Adipocyte (in vitro differentiated cells): ENCODE measurements around the gene ATF5.
A peak's percentile ranks its signal among the peaks of the same experiment; 100 is the strongest.

ENCODE experiments used
- DNase-seq: peaks from one replicate; pipeline ENCODE4 v3.0.0-alpha.2; 2015; ENCODE audit warnings: low read depth
- H3K27me3 ChIP-seq: replicated peaks from 2 replicates; pipeline ENCODE4 v1.7.0; 2013; ENCODE audit warnings: mild to moderate bottlenecking, low read length, moderate library complexity; ENCODE audit not compliant: control insufficient read depth, insufficient read depth
- H3K36me3 ChIP-seq: 2 replicates; pipeline ENCODE4 v1.7.0; 2013; ENCODE audit warnings: low read length, mild to moderate bottlenecking, moderate library complexity; ENCODE audit not compliant: control insufficient read depth, insufficient read depth, severe bottlenecking
- H3K4me1 ChIP-seq: 2 replicates; pipeline ENCODE4 v1.7.0; 2013; ENCODE audit warnings: mild to moderate bottlenecking, low read length, moderate library complexity; ENCODE audit not compliant: control insufficient read depth, insufficient read depth
- H3K4me3 ChIP-seq: 2 replicates; pipeline ENCODE4 v1.7.0; 2013; ENCODE audit warnings: mild to moderate bottlenecking, low read length, moderate library complexity
- H3K9ac ChIP-seq: 2 replicates; pipeline ENCODE4 v1.7.0; 2013; ENCODE audit warnings: mild to moderate bottlenecking, low read length, moderate library complexity
- H3K9me3 ChIP-seq: 2 replicates; pipeline ENCODE4 v1.7.0; 2013; ENCODE audit warnings: mild to moderate bottlenecking, low read length, moderate library complexity; ENCODE audit not compliant: control insufficient read depth

ATF5 gene

GRCh38 chr19:49925486-49925885 lies 3.5 kb upstream of the ATF5 start:
- Histone ChIP-seq H3K4me1 (peaks cover 37% of the 10 kb centered on the region), H3K27me3 (no peaks in the 10 kb centered on the region), H3K9ac (no peak overlapping the region), H3K4me3 (no peak overlapping the region), H3K9me3 (no peaks in the 10 kb centered on the region), H3K36me3 (peaks cover 8% of the 10 kb centered on the region)
- DNase-seq: no peak

DNA sequence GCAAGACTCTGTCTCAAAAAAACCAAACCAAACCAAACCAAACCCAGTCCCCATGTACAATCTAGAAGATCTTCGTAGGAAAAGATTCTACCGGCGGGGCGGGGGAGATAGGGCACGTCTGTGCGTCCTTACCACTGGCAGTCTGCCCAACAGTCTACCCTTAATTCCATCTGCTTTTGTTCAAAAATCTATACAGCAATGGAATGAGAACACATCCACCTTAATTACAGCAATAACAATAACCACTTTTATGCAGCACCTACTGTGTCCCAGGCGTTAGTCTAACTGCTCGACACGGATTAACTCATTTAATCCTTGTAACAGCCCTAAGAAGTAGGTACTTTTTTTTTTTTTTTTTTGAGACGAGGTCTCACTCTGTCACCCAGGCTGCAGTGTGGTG lies 2.5 kb upstream of the ATF5 start:
- H3K27me3 ChIP-seq: no peaks in the 10 kb centered on the region
- no peaks in the 10 kb centered on the region for H3K9me3 ChIP-seq
- H3K4me1 ChIP-seq: peaks cover 39% of the 10 kb centered on the region
- H3K9ac ChIP-seq: no peak overlapping the region
- H3K36me3 ChIP-seq: peaks cover 14% of the 10 kb centered on the region
- H3K4me3 ChIP-seq: no peak overlapping the region
- DNase-seq: no peak

DNA sequence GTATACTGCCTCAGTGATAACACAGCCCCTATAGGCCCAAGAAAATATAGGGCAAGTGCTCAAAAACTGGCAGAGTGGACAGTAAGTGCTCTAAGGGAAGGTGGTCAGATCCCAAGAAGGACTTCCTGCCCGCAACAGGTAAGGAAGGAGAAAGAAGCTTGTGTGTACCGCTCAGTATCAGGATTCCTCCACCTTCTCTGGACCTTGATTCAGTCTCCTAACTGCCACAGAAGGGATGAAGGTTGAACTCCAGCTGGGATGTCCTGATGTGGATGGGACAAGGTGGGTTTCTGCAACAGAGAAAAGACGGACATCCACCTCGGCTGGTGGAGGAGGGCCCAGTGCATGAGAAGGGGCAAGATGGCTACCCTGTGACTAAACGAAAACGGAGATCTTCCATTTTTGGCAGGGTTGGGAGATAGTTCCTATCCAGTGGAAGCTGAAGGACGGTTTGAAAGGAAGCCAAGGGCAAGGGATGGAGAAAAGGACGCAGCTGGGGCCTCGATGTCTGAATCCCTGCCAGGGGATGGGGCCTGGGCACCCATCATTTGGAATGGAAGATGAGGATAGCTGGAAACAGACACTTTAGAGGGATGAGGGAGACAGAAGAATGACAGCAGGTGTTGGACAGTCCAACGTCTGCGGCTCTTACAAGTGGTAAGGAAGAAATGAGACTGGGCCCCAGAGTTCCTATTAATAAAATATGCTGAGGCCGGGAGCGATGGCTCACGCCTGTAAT lies 1.3 kb upstream of the ATF5 start:
- peaks cover 23% of the 10 kb centered on the region for H3K36me3 ChIP-seq
- H3K4me1 ChIP-seq: peaks cover 27% of the 10 kb centered on the region
- H3K4me3 ChIP-seq: peak overlapping the region; percentile 29
- H3K27me3 ChIP-seq: no peaks in the 10 kb centered on the region
- H3K9ac ChIP-seq: peak overlapping the region; percentile 17
- no peak for DNase-seq
- H3K9me3 ChIP-seq: no peaks in the 10 kb centered on the region

DNA sequence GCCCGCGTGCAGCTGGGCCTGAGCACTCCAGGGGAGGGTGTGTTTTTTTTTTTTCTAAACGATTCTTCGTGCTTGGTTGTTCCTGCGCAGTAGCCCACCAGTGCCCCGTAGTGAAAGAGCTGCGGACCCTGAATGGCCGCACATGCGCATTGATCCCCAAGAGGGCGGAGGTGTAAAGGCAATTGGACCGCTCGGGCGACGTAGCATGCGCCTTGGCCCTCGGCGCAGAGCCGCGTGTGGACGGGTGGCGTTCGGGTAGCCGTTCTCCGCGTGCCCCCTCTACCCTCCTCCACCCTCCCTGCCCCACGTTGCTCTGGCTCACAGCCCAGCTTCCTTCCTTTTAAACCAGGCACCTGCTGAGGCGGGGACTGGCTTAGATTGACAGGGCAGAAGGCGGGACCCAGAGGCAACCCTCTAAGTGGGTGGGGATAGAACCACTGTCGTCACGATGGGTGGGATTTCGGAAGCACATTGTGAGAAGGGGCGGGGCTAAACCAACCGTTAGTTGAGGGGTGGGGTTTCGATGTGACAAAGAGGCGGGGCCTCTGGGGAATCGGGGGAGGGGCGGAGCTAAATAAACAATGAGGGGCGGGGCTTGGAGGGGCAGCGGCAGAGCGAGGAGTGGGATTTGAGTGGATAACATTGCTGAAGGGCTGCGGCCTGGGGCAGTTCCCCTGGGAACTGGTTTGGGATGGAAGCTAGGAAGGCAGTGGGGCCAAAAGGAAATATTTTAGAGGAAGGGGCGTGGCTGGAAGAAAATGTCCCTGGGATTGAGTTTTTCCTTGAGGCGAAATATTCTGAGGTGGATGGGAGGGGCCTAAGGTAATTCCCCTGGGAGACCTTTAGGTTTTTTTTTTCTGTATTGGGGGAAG lies 842 bp downstream of the ATF5 start:
- peak overlapping the region; percentile 97 for H3K4me3 ChIP-seq
- H3K9ac ChIP-seq: peak overlapping the region; percentile 93
- H3K9me3 ChIP-seq: no peaks in the 10 kb centered on the region
- DNase-seq: peak; percentile 98
- H3K4me1 ChIP-seq: peaks cover 13% of the 10 kb centered on the region
- H3K36me3 ChIP-seq: peaks cover 31% of the 10 kb centered on the region
- H3K27me3 ChIP-seq: no peaks in the 10 kb centered on the region

GRCh38 chr19:49930483-49931011 lies 1.5 kb downstream of the ATF5 start:
- peaks cover 31% of the 10 kb centered on the region for H3K36me3 ChIP-seq
- peak overlapping the region; percentile 46 for H3K9ac ChIP-seq
- H3K9me3 ChIP-seq: no peaks in the 10 kb centered on the region
- H3K4me1 ChIP-seq: peaks cover 12% of the 10 kb centered on the region
- peak overlapping the region; percentile 97 for H3K4me3 ChIP-seq
- no peaks in the 10 kb centered on the region for H3K27me3 ChIP-seq
- DNase-seq: peak; percentile 24

DNA sequence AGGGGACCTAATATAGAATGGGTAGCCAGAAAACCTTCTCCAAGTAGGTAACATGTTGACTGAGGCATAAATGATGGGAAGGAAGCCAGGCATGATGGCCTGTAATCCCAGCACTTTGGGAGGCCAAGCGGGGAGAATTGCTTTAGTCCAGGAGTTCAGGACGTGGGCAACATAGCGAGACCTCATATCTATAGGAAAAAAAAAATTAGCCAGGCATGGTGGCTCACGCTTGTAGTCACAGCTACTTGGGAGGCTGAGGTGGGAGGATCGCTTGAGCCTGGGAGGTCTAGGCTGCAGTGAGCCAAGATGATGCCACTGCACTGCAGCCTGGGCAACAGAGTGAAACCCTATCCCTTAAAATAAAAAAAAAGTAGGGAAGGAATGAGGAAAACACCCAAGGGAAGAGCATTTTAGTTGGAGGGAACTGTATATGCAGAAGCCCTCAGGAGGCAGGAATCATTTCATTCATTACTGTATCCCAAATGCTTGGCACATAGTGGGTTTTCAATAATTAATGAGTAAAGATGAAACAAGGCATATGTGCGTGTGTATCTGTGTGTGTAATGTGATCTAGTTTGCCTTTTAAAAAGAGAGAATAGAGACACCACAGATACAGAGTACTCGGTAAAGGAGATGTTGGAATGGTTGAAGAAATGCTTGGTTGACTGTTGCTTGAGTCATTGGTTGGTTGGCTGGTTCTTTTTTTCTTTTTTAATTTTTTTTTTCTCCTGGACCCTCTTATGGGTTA lies 2.5 kb downstream of the ATF5 start:
- no peaks in the 10 kb centered on the region for H3K9me3 ChIP-seq
- H3K36me3 ChIP-seq: peaks cover 31% of the 10 kb centered on the region
- peak overlapping the region; percentile 97 for H3K4me3 ChIP-seq
- DNase-seq: no peak
- H3K27me3 ChIP-seq: no peaks in the 10 kb centered on the region
- H3K4me1 ChIP-seq: peaks cover 12% of the 10 kb centered on the region
- H3K9ac ChIP-seq: no peak overlapping the region

DNA sequence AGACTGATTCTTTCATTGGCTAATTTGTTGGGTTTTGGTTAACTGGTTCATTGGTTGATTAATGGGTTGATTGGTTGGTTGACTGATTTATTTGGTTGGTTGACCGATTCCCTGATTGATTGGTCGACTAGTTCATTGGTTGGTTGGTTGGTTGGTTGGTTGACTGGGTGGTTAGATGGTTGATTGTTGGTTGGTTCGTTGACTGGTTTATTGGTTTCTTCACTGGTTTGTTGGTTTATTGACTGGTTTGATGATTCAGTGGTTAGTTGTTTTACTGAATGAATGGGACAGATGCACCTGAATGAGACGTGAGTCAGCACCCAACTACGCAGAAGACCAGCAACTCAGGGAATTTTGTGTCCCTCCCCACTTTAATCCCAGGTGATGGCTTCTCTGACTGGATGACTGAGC lies 3.0 kb downstream of the ATF5 start:
- Histone ChIP-seq H3K9ac (no peak overlapping the region), H3K27me3 (no peaks in the 10 kb centered on the region), H3K9me3 (no peaks in the 10 kb centered on the region), H3K4me1 (peaks cover 12% of the 10 kb centered on the region), H3K4me3 (peak overlapping the region; percentile 97), H3K36me3 (peaks cover 28% of the 10 kb centered on the region)
- no peak for DNase-seq

GRCh38 chr19:49932731-49933131 lies 3.7 kb downstream of the ATF5 start:
- H3K4me3 ChIP-seq: no peak overlapping the region
- DNase-seq: no peak
- H3K9ac ChIP-seq: no peak overlapping the region
- no peaks in the 10 kb centered on the region for H3K9me3 ChIP-seq
- peaks cover 7% of the 10 kb centered on the region for H3K4me1 ChIP-seq
- H3K36me3 ChIP-seq: peaks cover 24% of the 10 kb centered on the region
- no peaks in the 10 kb centered on the region for H3K27me3 ChIP-seq

DNA sequence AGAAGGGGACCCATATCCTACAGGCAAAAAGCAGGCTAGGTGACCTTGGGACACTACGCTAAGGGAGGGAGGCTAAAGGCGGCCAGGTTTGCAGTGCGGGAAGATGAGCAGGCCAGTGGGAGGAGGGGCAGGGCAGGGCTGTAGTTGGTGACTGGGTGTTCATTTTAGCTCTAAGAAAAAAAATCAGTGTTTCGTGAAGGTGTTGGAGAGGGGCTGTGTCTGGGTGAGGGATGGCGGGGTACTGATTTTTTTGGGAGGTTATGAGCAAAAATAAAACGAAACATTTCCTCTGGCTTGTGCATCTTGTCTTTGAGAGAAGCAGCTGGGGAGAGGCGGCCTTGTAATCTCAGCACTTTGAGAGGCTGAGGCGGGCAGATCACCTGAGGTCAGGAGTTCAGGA lies 4.6 kb downstream of the ATF5 start:
- Histone ChIP-seq H3K9me3 (no peaks in the 10 kb centered on the region), H3K36me3 (peaks cover 24% of the 10 kb centered on the region), H3K9ac (no peak overlapping the region), H3K4me1 (peaks cover 4% of the 10 kb centered on the region), H3K4me3 (no peak overlapping the region), H3K27me3 (no peaks in the 10 kb centered on the region)
- DNase-seq: no peak

GRCh38 chr19:49936549-49936948 lies 7.5 kb downstream of the ATF5 start:
- H3K9ac ChIP-seq: no peak overlapping the region
- H3K4me1 ChIP-seq: no peaks in the 10 kb centered on the region
- no peak for DNase-seq
- H3K36me3 ChIP-seq: peaks cover 16% of the 10 kb centered on the region
- H3K9me3 ChIP-seq: no peaks in the 10 kb centered on the region
- H3K4me3 ChIP-seq: no peak overlapping the region
- no peaks in the 10 kb centered on the region for H3K27me3 ChIP-seq
